LNCAP (cell line): Measurements from ENCODE around the gene AFG1L.

ENCODE experiments used
- CTCF ChIP-seq: fragments of 450-650 bp; IDR thresholded peaks from 2 replicates; pipeline ENCODE4 v1.5.1; 2017; ENCODE audit warnings: mild to moderate bottlenecking

The AFG1L gene

GRCh38 chr6:108502832-108503231 lies 208.0 kb downstream of the AFG1L start:
- TF ChIP-seq CTCF: no peak

- TF ChIP-seq CTCF: no peak
These were observed 212.5 kb downstream of the AFG1L start for GRCh38 chr6:108507316-108507715.

GRCh38 chr6:108510461-108511319 lies 215.8 kb downstream of the AFG1L start:
- TF ChIP-seq CTCF: no peak

- peak; percentile 60 for TF ChIP-seq CTCF
These were observed 224.1 kb downstream of the AFG1L start for GRCh38 chr6:108518714-108519576.

- no peak for TF ChIP-seq CTCF
These were observed 226.8 kb downstream of the AFG1L start for GRCh38 chr6:108521616-108522107.

GRCh38 chr6:108523697-108524096 lies 228.8 kb downstream of the AFG1L start:
- no peak for TF ChIP-seq CTCF

- TF ChIP-seq CTCF: no peak
These were observed 229.8 kb downstream of the AFG1L start for GRCh38 chr6:108524528-108525248.
